HEK293T (cell line): ENCODE measurements around the gene TPK1.

Source experiments
- ARNT ChIP-seq: fragments of 450-650 bp; IDR thresholded peaks from 2 replicates; pipeline ENCODE4 v1.6.1; 2017; ENCODE audit warnings: mild to moderate bottlenecking
- BHLHE40 ChIP-seq: fragments of 450-650 bp; IDR thresholded peaks from 2 replicates; pipeline ENCODE4 v1.6.1; 2016; ENCODE audit warnings: mild to moderate bottlenecking, moderate library complexity, borderline replicate concordance
- CTBP1 ChIP-seq: fragments of 450-650 bp; IDR thresholded peaks from 2 replicates; pipeline ENCODE4 v1.6.1; 2016; ENCODE audit warnings: borderline replicate concordance
- ELF4 ChIP-seq: fragments of 450-650 bp; IDR thresholded peaks from 2 replicates; pipeline ENCODE4 v1.6.1; 2017; ENCODE audit warnings: antibody characterized with exemption
- FOXA1 ChIP-seq: fragments of 450-650 bp; IDR thresholded peaks from 2 replicates; pipeline ENCODE4 v1.6.1; 2016; ENCODE audit warnings: mild to moderate bottlenecking
- FOXK2 ChIP-seq: fragments of 450-650 bp; IDR thresholded peaks from 2 replicates; pipeline ENCODE4 v1.6.1; 2016; ENCODE audit warnings: mild to moderate bottlenecking
- FOXM1 ChIP-seq: fragments of 450-650 bp; IDR thresholded peaks from 2 replicates; pipeline ENCODE4 v1.6.1; 2017; ENCODE audit warnings: mild to moderate bottlenecking, borderline replicate concordance
- HDGF ChIP-seq: fragments of 450-650 bp; IDR thresholded peaks from 2 replicates; pipeline ENCODE4 v1.6.1; 2017; ENCODE audit warnings: antibody characterized with exemption, borderline replicate concordance
- LEF1 ChIP-seq: fragments of 450-650 bp; IDR thresholded peaks from 2 replicates; pipeline ENCODE4 v1.6.1; 2017; ENCODE audit warnings: mild to moderate bottlenecking, borderline replicate concordance
- PKNOX1 ChIP-seq: fragments of 450-650 bp; IDR thresholded peaks from 2 replicates; pipeline ENCODE4 v1.6.1; 2016
- SP1 ChIP-seq: fragments of 450-650 bp; IDR thresholded peaks from 2 replicates; pipeline ENCODE4 v1.6.1; 2017
- SUZ12 ChIP-seq: fragments of 450-650 bp; IDR thresholded peaks from 2 replicates; pipeline ENCODE4 v1.6.1; 2016; ENCODE audit warnings: mild to moderate bottlenecking
- TARDBP ChIP-seq: fragments of 450-650 bp; IDR thresholded peaks from 2 replicates; pipeline ENCODE4 v1.6.1; 2016
- ZNF384 ChIP-seq: fragments of 450-650 bp; IDR thresholded peaks from 2 replicates; pipeline ENCODE4 v1.6.1; 2016

GRCh38 chr7:144587701-144588100, 248.2 kb downstream of the TPK1 start:
- TF ChIP-seq TARDBP: no peak
- no peak for TF ChIP-seq ELF4
- TF ChIP-seq PKNOX1: no peak
- TF ChIP-seq SP1: no peak
- no peak for TF ChIP-seq FOXM1
- TF ChIP-seq ZNF384: no peak
- no peak for TF ChIP-seq FOXK2
- no peak for TF ChIP-seq FOXA1
- no peak for TF ChIP-seq BHLHE40
- no peak for TF ChIP-seq HDGF
- no peak for TF ChIP-seq SUZ12
- no peak for TF ChIP-seq ARNT
- TF ChIP-seq CTBP1: no peak
- no peak for TF ChIP-seq LEF1
